ENCODE measurements around the gene CXXC5. TPM values are rescaled to one million over a fixed set of nuclear protein-coding genes. Genes with fewer than 3 reads are reported as not detected.

Gene CXXC5
- polyA plus RNA-seq, 1 donor from 2014 or later: 24.4 TPM

DNA sequence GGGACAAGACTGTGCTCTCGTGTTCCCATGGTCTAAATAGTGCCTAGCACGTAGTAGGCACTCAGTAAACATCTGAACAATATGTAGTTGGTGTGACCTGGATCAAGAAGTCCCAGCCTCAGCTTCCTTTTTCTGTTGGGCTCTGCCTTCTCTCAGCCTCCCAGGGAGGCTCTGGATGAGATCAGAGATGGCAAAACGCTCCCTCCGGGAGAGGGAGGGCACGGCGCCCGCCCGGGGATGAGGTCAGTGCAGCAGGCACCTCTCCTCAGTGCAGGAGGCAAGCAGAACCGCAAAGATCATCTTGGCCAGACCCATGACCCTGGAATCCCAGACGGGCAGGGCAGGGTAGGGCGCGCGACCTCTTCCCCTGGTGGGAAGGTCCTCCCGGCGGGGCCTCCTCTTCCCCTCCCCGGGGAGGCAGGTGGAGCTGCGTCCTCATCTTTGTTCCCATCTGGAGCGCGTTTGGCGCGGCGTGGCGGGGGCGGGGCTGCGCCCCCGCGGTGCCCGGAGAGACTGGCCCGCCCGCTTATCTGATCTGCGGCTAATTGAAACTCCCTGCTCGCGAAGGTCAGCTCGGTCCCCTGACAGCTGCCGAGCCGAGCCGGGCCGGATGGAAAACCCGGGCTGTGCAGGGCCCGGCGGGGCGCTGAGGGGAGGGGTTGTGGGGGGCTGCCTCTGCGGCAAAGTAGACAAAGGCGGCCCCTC is 60.9 kb downstream of the CXXC5 start:
- H3K9me2 ChIP-seq (ENCODE audit: insufficient read depth, low read length): no peaks in the 10 kb centered on the region
- H3K4me2 ChIP-seq (ENCODE audit: low read length): no peak overlapping the region
- peak overlapping the region; percentile 81 for H3K27ac ChIP-seq (ENCODE audit: low read length)
- no peaks in the 10 kb centered on the region for H3K9me3 ChIP-seq (ENCODE audit: low read length)
- H3K36me3 ChIP-seq (ENCODE audit: insufficient read depth, low read length): no peaks in the 10 kb centered on the region
- H3K9ac ChIP-seq (ENCODE audit: low read length): peak overlapping the region; percentile 50
- H2AFZ ChIP-seq (ENCODE audit: low read depth, low read length): no peak overlapping the region
- H3F3A ChIP-seq (ENCODE audit: insufficient read depth, low read length, poor library complexity, severe bottlenecking): peaks cover 10% of the 10 kb centered on the region
- H3K4me3 ChIP-seq (ENCODE audit: low read length): peak overlapping the region; percentile 69
- no peaks in the 10 kb centered on the region for H4K20me1 ChIP-seq (ENCODE audit: insufficient read depth)
- H3K79me2 ChIP-seq (replicated peaks; ENCODE audit: insufficient read depth, low read length): no peaks in the 10 kb centered on the region
- no peaks in the 10 kb centered on the region for H3K27me3 ChIP-seq (ENCODE audit: insufficient read depth, low read depth, low read length)
- TF ChIP-seq EP300 (conservative IDR thresholded peaks at IDR 0.05; ENCODE audit: poor library complexity, severe bottlenecking) (no peak), TAF1 (IDR thresholded peaks at IDR 0.05; ENCODE audit: low read depth) (no peak), POLR2AphosphoS5 (IDR thresholded peaks at IDR 0.05) (no peak), EZH2 (IDR thresholded peaks at IDR 0.05; ENCODE audit: borderline replicate concordance, insufficient read depth, low read length, poor library complexity, severe bottlenecking) (no peak), MXI1 (conservative IDR thresholded peaks at IDR 0.05; ENCODE audit: poor library complexity, severe bottlenecking) (no peak), RAD21 (conservative IDR thresholded peaks at IDR 0.05) (no peak), SMC3 (conservative IDR thresholded peaks at IDR 0.05; ENCODE audit: poor library complexity) (no peak)
- TF ChIP-seq, protein P1, sequence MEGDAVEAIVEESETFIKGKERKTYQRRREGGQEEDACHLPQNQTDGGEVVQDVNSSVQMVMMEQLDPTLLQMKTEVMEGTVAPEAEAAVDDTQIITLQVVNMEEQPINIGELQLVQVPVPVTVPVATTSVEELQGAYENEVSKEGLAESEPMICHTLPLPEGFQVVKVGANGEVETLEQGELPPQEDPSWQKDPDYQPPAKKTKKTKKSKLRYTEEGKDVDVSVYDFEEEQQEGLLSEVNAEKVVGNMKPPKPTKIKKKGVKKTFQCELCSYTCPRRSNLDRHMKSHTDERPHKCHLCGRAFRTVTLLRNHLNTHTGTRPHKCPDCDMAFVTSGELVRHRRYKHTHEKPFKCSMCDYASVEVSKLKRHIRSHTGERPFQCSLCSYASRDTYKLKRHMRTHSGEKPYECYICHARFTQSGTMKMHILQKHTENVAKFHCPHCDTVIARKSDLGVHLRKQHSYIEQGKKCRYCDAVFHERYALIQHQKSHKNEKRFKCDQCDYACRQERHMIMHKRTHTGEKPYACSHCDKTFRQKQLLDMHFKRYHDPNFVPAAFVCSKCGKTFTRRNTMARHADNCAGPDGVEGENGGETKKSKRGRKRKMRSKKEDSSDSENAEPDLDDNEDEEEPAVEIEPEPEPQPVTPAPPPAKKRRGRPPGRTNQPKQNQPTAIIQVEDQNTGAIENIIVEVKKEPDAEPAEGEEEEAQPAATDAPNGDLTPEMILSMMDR (IDR thresholded peaks at IDR 0.05; ENCODE audit: poor library complexity, severe bottlenecking): no peak
- TF ChIP-seq, protein P2, sequence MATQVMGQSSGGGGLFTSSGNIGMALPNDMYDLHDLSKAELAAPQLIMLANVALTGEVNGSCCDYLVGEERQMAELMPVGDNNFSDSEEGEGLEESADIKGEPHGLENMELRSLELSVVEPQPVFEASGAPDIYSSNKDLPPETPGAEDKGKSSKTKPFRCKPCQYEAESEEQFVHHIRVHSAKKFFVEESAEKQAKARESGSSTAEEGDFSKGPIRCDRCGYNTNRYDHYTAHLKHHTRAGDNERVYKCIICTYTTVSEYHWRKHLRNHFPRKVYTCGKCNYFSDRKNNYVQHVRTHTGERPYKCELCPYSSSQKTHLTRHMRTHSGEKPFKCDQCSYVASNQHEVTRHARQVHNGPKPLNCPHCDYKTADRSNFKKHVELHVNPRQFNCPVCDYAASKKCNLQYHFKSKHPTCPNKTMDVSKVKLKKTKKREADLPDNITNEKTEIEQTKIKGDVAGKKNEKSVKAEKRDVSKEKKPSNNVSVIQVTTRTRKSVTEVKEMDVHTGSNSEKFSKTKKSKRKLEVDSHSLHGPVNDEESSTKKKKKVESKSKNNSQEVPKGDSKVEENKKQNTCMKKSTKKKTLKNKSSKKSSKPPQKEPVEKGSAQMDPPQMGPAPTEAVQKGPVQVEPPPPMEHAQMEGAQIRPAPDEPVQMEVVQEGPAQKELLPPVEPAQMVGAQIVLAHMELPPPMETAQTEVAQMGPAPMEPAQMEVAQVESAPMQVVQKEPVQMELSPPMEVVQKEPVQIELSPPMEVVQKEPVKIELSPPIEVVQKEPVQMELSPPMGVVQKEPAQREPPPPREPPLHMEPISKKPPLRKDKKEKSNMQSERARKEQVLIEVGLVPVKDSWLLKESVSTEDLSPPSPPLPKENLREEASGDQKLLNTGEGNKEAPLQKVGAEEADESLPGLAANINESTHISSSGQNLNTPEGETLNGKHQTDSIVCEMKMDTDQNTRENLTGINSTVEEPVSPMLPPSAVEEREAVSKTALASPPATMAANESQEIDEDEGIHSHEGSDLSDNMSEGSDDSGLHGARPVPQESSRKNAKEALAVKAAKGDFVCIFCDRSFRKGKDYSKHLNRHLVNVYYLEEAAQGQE (IDR thresholded peaks at IDR 0.05; ENCODE audit: borderline replicate concordance): no peak

DNA sequence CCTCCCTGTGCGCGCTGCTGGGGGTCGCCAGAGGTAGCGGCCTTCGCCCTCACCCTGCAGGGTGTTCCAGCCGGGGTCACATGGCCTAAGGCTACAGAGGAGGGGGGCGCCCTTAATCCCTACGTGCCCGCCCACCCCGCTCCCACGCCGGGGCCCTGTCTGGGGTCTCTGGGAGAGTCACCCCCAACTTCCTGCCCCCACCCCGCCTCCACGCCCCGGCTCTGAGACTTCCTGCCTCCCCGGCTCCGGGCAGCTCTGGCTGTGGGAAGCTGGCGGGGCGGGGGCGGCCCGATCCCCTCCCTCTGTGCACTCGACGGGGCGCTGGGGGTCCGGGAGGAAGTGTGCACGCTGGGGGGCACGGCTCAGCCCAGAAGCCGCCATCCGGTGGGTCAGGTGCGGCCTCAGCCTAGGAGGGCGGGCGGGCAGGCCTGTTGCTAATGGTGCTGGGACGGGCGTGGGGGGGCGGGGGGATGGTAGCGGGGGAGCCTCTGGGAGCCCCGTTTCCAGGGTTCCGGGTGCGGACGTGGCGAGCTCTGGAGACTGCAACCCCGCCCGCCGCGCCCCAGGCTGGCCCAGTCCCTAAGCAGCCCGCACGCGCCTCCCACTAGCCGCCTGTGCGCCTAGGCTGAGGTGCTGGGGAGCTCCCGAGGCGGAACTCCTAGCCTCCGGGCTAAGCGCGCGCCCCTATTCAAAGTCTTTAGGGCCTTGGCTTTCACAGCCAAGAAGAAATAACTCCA is 61.6 kb downstream of the CXXC5 start:
- no peak for TF ChIP-seq EZH2 (IDR thresholded peaks at IDR 0.05; ENCODE audit: borderline replicate concordance, insufficient read depth, low read length, poor library complexity, severe bottlenecking)
- no peak for TF ChIP-seq EP300 (conservative IDR thresholded peaks at IDR 0.05; ENCODE audit: poor library complexity, severe bottlenecking)
- TF ChIP-seq RAD21 (conservative IDR thresholded peaks at IDR 0.05): no peak
- TF ChIP-seq, protein P2 (IDR thresholded peaks at IDR 0.05; ENCODE audit: borderline replicate concordance): no peak
- TF ChIP-seq TAF1 (IDR thresholded peaks at IDR 0.05; ENCODE audit: low read depth): no peak
- no peak for TF ChIP-seq MXI1 (conservative IDR thresholded peaks at IDR 0.05; ENCODE audit: poor library complexity, severe bottlenecking)
- TF ChIP-seq, protein P1 (IDR thresholded peaks at IDR 0.05; ENCODE audit: poor library complexity, severe bottlenecking): no peak
- TF ChIP-seq POLR2AphosphoS5 (IDR thresholded peaks at IDR 0.05): no peak
- TF ChIP-seq SMC3 (conservative IDR thresholded peaks at IDR 0.05; ENCODE audit: poor library complexity): no peak
- Histone ChIP-seq H3K36me3 (ENCODE audit: insufficient read depth, low read length) (no peaks in the 10 kb centered on the region), H3K9ac (ENCODE audit: low read length) (peak overlapping the region; percentile 73), H3K27ac (ENCODE audit: low read length) (peak overlapping the region; percentile 81), H3K79me2 (replicated peaks; ENCODE audit: insufficient read depth, low read length) (no peaks in the 10 kb centered on the region), H3K4me3 (ENCODE audit: low read length) (peak overlapping the region; percentile 69), H3K9me3 (ENCODE audit: low read length) (no peaks in the 10 kb centered on the region), H3K9me2 (ENCODE audit: insufficient read depth, low read length) (no peaks in the 10 kb centered on the region), H3K27me3 (ENCODE audit: insufficient read depth, low read depth, low read length) (no peaks in the 10 kb centered on the region), H3K4me2 (ENCODE audit: low read length) (no peak overlapping the region), H3F3A (ENCODE audit: insufficient read depth, low read length, poor library complexity, severe bottlenecking) (peaks cover 10% of the 10 kb centered on the region), H2AFZ (ENCODE audit: low read depth, low read length) (no peak overlapping the region), H4K20me1 (ENCODE audit: insufficient read depth) (no peaks in the 10 kb centered on the region)

Data from neural cell (in vitro differentiated cells).